T47D (cell line): ENCODE data around the gene TPSG1.
"Not testable (repeated sequence)": the region's sequence is repeated elsewhere in the genome, so short reads cannot be mapped to it uniquely, and the experiment has no call there.

ENCODE experiments used
- DNase-seq, 2 experiments: peaks; one replicate each; pipeline versions ENCODE4 v3.0.0 to v3.0.0-alpha.2; 2011 to 2012; ENCODE audit warnings: low read depth in 1 of 2, low spot score in 1 of 2
- JUND ChIP-seq: IDR thresholded peaks from 2 replicates; pipeline ENCODE4 v1.6.1; 2012; ENCODE audit warnings: low read depth
- in situ Hi-C: cut with HindIII; loops from 2 replicates; pipeline ENCODE4 v1.10.0; 2016; ENCODE audit warnings: low sequenced_read_pairs, low pct_unique_long_range_greater_than_20kb

Gene TPSG1

GRCh38 chr16:1262210-1262845, 37.3 kb upstream of the TPSG1 start:
- no peak for TF ChIP-seq JUND
- in situ Hi-C loops = no loop called here
- DNase-seq = no peak

GRCh38 chr16:1261131-1261892, 36.2 kb upstream of the TPSG1 start:
- no peak for TF ChIP-seq JUND
- in situ Hi-C loops = no loop called here
- DNase-seq = no peak

GRCh38 chr16:1260101-1260680, 35.1 kb upstream of the TPSG1 start:
- no peak for TF ChIP-seq JUND
- no peak for DNase-seq
- in situ Hi-C loops = no loop called here

DNA sequence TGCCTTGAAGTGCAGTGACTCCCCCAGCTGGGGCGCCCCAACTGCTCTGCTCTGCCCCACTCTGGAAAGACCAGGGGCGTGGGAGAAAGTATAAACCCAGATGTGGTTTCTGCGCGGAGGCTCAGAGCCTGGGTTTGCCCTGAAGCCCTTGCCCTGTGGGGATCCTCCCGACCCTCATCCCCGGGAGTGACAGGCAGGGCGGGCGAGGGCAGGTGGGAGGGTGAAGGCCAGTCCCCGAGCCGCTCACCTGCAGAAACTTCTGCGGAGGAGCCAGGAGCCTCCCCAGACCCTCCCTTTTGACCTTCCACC, 34.6 kb upstream of the TPSG1 start:
- DNase-seq = no peak
- TF ChIP-seq JUND = no peak
- in situ Hi-C loops = no loop called here

DNA sequence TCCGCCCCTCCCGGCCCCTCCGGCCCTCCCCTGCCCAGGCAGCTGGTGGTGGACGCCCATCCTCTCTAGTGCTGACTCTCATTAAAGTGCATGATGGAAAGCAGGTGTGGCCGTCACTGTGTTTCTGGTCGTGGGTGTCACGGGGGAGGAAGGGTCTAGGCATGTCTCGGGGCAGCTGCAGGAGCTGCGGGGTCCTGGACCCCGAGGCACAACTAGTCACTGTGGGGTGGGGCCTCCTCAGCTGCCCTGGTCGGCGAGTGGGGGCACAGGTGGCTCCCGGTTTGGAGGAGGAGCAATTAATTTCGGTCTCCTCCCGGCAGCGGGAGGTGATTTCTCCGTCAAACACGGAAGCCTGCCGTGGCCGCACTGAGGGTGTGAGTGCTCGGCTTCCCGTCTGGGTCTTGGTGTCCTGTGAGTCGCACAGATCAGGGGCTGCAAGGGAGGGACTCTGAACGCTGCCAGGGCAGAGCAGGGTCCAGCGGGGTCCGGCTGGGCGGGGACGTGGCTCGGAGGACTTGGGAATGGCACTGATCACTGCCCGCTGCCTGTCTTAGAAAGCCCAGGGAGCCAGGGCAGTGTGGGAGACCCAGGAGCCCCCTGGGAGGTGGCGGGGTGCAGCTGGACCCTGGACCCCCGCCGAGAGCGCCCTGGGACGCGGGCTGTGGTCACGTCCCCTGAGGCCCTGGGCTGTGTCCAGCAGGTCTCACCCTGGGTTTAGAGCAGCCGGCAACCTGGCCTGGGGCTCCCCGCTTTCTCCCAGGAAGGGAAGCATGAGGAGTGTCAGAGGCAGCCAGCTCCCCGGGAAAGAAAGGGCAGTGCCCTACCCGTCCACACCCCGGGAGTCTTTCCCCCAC, 34.1 kb upstream of the TPSG1 start:
- TF ChIP-seq JUND = no peak
- in situ Hi-C loops = no loop called here
- DNase-seq = peak in 1 of 2 experiments; percentile 47

GRCh38 chr16:1258225-1258600, 33.1 kb upstream of the TPSG1 start:
- in situ Hi-C loops = no loop called here
- DNase-seq = peak in 1 of 2 experiments; percentile 63
- TF ChIP-seq JUND = no peak

DNA sequence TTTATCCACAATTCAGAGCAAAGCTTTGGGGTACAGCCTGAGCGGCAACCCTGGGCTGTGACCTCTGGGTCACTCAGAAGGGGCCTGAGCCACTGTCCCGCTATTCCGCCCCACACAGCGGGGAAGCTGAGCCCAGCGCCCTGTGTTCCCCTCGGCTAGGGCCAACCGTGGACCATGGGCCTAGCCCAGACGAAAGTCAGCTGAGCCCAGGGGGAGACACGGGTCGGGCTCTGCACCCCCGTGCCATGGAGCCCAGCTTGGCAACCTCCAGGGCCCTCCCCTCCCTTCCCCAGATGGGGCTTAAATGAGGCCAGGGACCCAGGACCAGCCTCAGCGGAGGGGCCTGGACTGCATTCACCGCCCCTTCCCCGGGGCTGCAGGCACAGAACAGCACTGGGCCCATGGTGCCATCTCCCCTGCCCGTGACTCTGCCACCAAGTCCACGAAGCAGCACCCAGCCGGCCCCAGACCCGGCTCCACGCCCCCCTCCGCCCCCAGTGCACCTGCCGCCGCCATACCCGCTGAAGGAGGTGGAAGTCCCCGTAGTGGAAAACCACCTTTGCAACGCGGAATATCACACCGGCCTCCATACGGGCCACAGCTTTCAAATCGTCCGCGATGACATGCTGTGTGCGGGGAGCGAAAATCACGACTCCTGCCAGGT, 32.6 kb upstream of the TPSG1 start:
- DNase-seq = no peak
- in situ Hi-C loops = no loop called here
- TF ChIP-seq JUND = no peak

GRCh38 chr16:1256874-1257322, 31.8 kb upstream of the TPSG1 start:
- no peak for DNase-seq
- in situ Hi-C loops = no loop called here
- TF ChIP-seq JUND = no peak

DNA sequence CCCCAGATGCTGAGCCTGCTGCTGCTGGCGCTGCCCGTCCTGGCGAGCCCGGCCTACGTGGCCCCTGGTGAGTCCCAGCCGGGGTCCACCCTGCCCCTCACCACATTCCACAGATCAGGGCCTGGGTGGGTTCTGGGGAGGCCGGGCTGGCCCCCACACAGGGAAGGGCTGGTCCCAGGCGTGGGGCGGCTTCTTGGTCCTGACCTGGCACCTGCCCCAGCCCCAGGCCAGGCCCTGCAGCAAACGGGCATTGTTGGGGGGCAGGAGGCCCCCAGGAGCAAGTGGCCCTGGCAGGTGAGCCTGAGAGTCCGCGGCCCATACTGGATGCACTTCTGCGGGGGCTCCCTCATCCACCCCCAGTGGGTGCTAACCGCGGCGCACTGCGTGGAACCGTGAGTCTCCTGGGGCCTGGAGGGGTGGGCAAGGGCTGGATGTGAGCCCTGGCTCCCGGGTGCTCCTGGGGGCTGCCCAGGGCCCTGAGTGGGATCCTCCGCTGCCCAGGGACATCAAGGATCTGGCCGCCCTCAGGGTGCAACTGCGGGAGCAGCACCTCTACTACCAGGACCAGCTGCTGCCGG, 31.3 kb upstream of the TPSG1 start:
- DNase-seq, in situ Hi-C loops: not testable (repeated sequence)

- DNase-seq, in situ Hi-C loops: not testable (repeated sequence)
These were observed 30.4 kb upstream of the TPSG1 start, which contains the start of gene TPSD1 for GRCh38 chr16:1255276-1256122. Gene TPSD1 (plus strand): TSS chr16:1256069. CDS start chr16:1256281, 212 bp downstream.

GRCh38 chr16:1254821-1255220, 29.8 kb upstream of the TPSG1 start:
- in situ Hi-C loops, DNase-seq: not testable (repeated sequence)

GRCh38 chr16:1253701-1254364, 28.8 kb upstream of the TPSG1 start:
- DNase-seq, in situ Hi-C loops: not testable (repeated sequence)

DNA sequence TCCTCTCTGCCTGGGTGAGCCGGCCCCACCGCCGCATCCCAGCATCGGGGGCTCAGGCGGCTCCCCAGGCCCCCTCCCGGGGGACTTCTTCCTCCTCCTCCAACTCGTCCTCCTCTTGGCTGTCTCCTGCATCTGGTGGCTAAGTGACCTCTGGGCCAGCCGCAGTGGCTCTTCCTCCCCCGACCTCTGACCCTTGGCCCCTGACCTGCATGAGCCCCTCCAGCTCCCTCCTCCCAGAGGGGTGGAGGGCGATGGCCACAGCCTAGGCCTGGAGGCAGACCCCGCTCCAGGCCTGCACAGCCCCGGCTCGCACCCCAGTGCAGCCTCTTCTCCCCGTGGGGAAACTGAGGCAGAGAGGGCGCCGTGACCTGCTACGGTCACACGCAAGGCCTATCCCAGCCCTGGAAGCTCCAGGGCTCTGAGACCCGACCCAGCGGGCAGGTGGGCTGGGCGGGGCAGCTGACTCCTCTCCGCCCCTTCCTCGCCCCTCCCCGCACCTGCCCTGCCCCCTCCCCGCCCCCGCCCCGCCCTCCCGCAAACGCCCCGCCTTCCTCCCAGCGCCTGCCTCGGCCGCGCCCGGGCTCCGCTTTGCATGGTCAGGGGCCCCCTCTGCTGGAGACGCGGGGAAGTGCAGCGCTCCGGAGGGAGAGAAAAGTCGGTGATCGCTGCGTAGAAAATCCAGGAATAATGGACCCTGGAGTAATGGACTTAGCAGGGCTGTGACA, 24.1 kb upstream of the TPSG1 start:
- DNase-seq, in situ Hi-C loops: not testable (repeated sequence)

DNA sequence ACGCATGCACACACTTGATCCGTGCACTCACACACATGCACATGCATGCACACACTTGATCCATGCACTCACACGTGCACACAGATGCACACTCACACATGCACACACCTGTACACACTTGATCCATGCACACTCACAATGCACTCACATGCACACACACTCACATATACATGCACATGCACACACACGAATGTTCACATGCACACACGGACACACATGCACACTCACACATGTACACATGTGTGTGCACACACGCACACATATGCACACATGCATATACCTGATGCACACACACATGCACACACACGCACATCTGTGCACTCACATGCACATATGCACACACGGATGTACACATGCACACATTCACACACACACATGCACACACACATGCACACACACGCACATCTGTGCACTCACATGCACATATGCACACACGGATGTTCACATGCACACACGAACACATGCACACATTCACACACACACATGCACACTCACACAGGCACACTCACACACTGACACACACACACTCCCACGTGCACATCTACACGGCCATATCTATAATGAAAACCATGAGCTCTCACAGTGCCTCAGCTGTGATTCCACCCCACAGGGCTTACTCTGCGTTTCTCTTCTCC, 23.0 kb upstream of the TPSG1 start:
- in situ Hi-C loops, DNase-seq: not testable (repeated sequence)
